SU-DHL-6 (cell line): ENCODE results near the gene RNU1-4.
"Not testable (repeated sequence)": the region's sequence is repeated elsewhere in the genome, so short reads cannot be mapped to it uniquely, and the experiment has no call there.

ENCODE experiments used
- EZH2phosphoT487 ChIP-seq: fragments of 200-600 bp; sonication (generic), shearing (Covaris generic); conservative IDR thresholded peaks from 2 replicates; pipeline ENCODE4 v1.6.1; 2018; ENCODE audit warnings: mild to moderate bottlenecking, antibody characterized with exemption, low read length, moderate library complexity, mixed read lengths
- TF ChIP-seq, protein P1 (sequence below): fragments of 200-600 bp; sonication (generic); IDR thresholded peaks from one replicate; pipeline ENCODE4 v1.5.1; 2017; ENCODE audit warnings: antibody characterized with exemption, mild to moderate bottlenecking, low read length, moderate library complexity; ENCODE audit not compliant: insufficient read depth, poor library complexity, severe bottlenecking

DNA sequence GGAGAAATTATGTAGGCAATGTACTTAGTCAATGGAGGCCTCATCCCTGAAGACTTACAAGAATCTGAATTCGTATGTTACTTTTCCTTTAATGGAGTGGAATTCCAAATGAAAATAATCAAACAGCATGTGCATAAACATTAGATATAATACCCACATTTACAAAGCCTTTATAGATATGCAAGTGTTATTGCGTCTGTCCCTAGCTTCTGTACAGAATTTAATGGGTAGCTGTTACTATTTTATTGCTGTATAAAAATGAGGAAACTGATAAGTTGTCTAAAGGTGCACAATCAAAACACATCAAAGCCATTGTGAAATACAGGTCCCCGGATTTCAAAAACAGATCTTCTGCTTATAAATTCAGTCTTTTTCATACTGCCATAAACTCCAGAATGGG lies 12.5 kb downstream of the RNU1-4 start:
- TF ChIP-seq, protein P1, sequence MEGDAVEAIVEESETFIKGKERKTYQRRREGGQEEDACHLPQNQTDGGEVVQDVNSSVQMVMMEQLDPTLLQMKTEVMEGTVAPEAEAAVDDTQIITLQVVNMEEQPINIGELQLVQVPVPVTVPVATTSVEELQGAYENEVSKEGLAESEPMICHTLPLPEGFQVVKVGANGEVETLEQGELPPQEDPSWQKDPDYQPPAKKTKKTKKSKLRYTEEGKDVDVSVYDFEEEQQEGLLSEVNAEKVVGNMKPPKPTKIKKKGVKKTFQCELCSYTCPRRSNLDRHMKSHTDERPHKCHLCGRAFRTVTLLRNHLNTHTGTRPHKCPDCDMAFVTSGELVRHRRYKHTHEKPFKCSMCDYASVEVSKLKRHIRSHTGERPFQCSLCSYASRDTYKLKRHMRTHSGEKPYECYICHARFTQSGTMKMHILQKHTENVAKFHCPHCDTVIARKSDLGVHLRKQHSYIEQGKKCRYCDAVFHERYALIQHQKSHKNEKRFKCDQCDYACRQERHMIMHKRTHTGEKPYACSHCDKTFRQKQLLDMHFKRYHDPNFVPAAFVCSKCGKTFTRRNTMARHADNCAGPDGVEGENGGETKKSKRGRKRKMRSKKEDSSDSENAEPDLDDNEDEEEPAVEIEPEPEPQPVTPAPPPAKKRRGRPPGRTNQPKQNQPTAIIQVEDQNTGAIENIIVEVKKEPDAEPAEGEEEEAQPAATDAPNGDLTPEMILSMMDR: not testable (repeated sequence)
- TF ChIP-seq EZH2phosphoT487: not testable (repeated sequence)
